Fibroblast of lung (primary cell): ENCODE measurements around the gene CNOT8.

ENCODE experiments used
- EZH2 ChIP-seq: IDR thresholded peaks from 2 replicates; pipeline ENCODE4 v1.5.1; 2012; ENCODE audit warnings: low read length, control low read depth, mild to moderate bottlenecking; ENCODE audit errors: missing control alignments
- TF ChIP-seq, protein P1 (sequence below), 2 donors: IDR thresholded peaks in 1 of 2; conservative IDR thresholded peaks in 1 of 2; 1 replicate in 1 of 2; 2 replicates in 1 of 2; pipeline ENCODE4 v1.5.1; 2011 to 2012; ENCODE audit warnings: low read length in 2 of 2, control low read depth in 1 of 2, inconsistent platforms in 1 of 2, low read depth in 1 of 2, mild to moderate bottlenecking in 1 of 2

DNA sequence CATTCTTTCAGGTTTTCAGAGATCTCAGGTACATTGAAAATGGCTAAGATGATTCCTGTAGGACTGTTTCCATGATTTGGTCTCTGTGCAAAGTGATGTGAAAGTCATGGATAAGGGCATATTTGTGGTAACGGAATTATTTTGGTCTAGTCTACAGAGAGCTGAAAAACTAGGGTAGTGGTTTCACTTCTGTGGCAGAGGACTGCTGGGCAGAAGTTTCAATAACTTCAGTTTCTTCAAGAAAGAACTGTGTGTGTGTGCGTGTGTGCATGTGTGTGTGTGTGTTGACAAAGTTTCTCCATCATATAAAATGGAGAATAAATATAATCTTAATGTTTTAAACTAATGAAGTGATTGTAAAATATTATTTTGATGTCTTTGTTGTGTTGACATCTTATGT lies 4.3 kb downstream of the CNOT8 start:
- TF ChIP-seq, protein P1, sequence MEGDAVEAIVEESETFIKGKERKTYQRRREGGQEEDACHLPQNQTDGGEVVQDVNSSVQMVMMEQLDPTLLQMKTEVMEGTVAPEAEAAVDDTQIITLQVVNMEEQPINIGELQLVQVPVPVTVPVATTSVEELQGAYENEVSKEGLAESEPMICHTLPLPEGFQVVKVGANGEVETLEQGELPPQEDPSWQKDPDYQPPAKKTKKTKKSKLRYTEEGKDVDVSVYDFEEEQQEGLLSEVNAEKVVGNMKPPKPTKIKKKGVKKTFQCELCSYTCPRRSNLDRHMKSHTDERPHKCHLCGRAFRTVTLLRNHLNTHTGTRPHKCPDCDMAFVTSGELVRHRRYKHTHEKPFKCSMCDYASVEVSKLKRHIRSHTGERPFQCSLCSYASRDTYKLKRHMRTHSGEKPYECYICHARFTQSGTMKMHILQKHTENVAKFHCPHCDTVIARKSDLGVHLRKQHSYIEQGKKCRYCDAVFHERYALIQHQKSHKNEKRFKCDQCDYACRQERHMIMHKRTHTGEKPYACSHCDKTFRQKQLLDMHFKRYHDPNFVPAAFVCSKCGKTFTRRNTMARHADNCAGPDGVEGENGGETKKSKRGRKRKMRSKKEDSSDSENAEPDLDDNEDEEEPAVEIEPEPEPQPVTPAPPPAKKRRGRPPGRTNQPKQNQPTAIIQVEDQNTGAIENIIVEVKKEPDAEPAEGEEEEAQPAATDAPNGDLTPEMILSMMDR (conservative IDR thresholded peaks at IDR 0.05 in 1 of 2, IDR thresholded peaks at IDR 0.05 in 1 of 2; ENCODE audit: low read depth in 1 of 2, low read length in 2 of 2): no peak
- TF ChIP-seq EZH2: no peak
